Ishikawa (cell line): ENCODE data around the gene CACNA2D4.

Experiments used
- CEBPB ChIP-seq: IDR thresholded peaks from 2 replicates; pipeline ENCODE4 v1.6.1; 2012
- CREB1 ChIP-seq: IDR thresholded peaks from 2 replicates; pipeline ENCODE4 v1.6.1; 2012; ENCODE audit warnings: low read depth
- EGR1 ChIP-seq: IDR thresholded peaks from 2 replicates; pipeline ENCODE4 v1.6.1; 2012
- EP300 ChIP-seq: IDR thresholded peaks from 2 replicates; pipeline ENCODE4 v1.6.1; 2012; ENCODE audit warnings: borderline replicate concordance
- FOXM1 ChIP-seq: IDR thresholded peaks from 2 replicates; pipeline ENCODE4 v1.6.1; 2012; ENCODE audit warnings: low read depth, borderline replicate concordance
- NFIC ChIP-seq: IDR thresholded peaks from 2 replicates; pipeline ENCODE4 v1.6.1; 2012
- RAD21 ChIP-seq: IDR thresholded peaks from 2 replicates; pipeline ENCODE4 v1.6.1; 2012; ENCODE audit warnings: low read depth
- TAF1 ChIP-seq: IDR thresholded peaks from 2 replicates; pipeline ENCODE4 v1.6.1; 2012; ENCODE audit warnings: low read depth, mild to moderate bottlenecking
- TCF12 ChIP-seq: IDR thresholded peaks from 2 replicates; pipeline ENCODE4 v1.6.1; 2012; ENCODE audit warnings: low read depth
- TEAD4 ChIP-seq: IDR thresholded peaks from 2 replicates; pipeline ENCODE4 v1.6.1; 2012
- YY1 ChIP-seq: IDR thresholded peaks from 2 replicates; pipeline ENCODE4 v1.6.1; 2012; ENCODE audit warnings: low read depth
- ZBTB7A ChIP-seq: IDR thresholded peaks from 2 replicates; pipeline ENCODE4 v1.6.1; 2012; ENCODE audit warnings: low read depth
- TF ChIP-seq, protein P1 (sequence below): IDR thresholded peaks from 2 replicates; pipeline ENCODE4 v1.6.1; 2012; ENCODE audit warnings: low read depth, mild to moderate bottlenecking
- TF ChIP-seq, protein P2 (sequence below): IDR thresholded peaks from 2 replicates; pipeline ENCODE4 v1.6.1; 2012
- TF ChIP-seq, protein P3 (sequence below): IDR thresholded peaks from 2 replicates; pipeline ENCODE4 v1.6.1; 2012

Gene CACNA2D4

DNA sequence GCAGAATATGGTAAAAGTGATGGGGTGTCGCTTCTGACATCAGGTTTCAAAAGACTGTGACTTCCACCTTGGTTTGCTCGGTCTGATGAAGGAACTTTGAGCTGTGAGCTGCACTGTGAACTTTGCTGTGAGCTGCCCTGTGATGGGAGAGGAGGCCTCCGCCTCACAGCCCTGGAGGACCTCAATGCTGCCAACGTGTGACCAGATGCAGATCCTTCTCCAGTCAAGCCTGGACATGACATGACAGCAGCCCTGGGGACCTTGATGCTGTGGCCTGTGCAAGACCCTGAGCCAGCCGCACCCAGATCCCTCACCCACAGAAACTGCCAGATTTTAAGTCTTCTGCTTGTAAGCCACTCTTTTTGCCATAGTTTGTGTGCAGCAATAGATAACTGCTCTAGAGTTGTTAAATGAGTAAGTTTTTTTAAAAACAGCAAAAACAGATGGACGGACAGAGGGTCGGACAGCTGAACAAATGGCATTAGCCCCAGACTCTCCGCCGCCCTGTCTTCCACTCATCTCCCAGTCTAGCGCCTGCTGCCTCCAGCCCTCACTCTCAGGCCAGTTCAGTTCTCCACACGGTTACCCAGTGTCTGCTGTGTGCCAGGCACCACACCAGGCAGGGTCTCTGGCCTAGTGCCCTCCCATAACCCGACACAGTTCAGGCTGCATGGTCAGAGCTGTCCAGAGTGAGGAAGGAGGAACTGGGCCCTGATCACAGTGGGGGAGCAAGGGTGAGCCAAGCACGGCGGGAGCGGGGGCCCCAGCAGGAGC, 111.2 kb downstream of the CACNA2D4 start:
- TF ChIP-seq RAD21 (no peak), TCF12 (no peak), CEBPB (no peak), EGR1 (no peak), ZBTB7A (no peak)

DNA sequence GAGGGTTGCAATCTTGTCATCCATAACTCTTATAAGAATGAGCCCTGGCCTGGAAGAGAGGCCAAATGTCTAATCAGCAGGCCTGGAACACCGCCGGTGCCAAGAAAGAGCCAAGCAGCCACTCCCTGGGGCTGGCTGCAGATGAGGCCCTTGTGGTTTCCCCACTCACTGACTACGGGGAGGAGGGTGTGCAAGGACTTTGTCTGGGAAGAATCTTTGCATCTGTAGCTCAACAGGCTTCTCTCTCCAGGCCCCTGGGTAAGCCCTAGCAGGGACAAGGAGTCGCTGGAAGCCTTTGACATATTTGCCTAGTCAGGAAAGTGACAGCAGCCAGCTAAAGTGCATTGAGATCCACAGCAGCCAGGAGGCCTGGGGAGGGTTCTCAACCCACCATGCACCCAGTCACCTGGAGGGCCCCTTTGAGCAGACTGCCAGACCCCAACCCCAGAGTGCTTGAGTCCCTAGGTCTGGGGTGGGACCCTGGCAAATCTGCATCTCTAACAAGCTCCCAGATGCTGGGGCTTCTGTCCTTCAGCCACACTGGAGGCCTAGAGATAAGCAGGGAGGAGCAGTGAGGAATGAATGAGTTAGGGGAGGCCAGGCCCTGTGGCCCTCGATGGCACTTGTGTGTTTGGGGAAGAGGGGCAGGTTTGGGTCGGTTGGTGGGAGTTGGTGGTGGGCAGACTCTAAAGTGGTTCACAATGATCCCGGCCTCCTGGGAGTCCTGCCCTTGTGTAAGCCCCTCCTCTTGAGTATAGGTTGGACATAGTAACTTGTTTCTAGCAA, 112.0 kb downstream of the CACNA2D4 start:
- TF ChIP-seq TCF12 (no peak), TEAD4 (no peak), RAD21 (no peak), ZBTB7A (no peak), FOXM1 (no peak), CEBPB (no peak), EP300 (no peak), TAF1 (no peak), YY1 (no peak), CREB1 (no peak)
- TF ChIP-seq, protein P1, sequence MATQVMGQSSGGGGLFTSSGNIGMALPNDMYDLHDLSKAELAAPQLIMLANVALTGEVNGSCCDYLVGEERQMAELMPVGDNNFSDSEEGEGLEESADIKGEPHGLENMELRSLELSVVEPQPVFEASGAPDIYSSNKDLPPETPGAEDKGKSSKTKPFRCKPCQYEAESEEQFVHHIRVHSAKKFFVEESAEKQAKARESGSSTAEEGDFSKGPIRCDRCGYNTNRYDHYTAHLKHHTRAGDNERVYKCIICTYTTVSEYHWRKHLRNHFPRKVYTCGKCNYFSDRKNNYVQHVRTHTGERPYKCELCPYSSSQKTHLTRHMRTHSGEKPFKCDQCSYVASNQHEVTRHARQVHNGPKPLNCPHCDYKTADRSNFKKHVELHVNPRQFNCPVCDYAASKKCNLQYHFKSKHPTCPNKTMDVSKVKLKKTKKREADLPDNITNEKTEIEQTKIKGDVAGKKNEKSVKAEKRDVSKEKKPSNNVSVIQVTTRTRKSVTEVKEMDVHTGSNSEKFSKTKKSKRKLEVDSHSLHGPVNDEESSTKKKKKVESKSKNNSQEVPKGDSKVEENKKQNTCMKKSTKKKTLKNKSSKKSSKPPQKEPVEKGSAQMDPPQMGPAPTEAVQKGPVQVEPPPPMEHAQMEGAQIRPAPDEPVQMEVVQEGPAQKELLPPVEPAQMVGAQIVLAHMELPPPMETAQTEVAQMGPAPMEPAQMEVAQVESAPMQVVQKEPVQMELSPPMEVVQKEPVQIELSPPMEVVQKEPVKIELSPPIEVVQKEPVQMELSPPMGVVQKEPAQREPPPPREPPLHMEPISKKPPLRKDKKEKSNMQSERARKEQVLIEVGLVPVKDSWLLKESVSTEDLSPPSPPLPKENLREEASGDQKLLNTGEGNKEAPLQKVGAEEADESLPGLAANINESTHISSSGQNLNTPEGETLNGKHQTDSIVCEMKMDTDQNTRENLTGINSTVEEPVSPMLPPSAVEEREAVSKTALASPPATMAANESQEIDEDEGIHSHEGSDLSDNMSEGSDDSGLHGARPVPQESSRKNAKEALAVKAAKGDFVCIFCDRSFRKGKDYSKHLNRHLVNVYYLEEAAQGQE: no peak
- TF ChIP-seq, protein P2, sequence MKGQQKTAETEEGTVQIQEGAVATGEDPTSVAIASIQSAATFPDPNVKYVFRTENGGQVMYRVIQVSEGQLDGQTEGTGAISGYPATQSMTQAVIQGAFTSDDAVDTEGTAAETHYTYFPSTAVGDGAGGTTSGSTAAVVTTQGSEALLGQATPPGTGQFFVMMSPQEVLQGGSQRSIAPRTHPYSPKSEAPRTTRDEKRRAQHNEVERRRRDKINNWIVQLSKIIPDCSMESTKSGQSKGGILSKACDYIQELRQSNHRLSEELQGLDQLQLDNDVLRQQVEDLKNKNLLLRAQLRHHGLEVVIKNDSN: no peak

DNA sequence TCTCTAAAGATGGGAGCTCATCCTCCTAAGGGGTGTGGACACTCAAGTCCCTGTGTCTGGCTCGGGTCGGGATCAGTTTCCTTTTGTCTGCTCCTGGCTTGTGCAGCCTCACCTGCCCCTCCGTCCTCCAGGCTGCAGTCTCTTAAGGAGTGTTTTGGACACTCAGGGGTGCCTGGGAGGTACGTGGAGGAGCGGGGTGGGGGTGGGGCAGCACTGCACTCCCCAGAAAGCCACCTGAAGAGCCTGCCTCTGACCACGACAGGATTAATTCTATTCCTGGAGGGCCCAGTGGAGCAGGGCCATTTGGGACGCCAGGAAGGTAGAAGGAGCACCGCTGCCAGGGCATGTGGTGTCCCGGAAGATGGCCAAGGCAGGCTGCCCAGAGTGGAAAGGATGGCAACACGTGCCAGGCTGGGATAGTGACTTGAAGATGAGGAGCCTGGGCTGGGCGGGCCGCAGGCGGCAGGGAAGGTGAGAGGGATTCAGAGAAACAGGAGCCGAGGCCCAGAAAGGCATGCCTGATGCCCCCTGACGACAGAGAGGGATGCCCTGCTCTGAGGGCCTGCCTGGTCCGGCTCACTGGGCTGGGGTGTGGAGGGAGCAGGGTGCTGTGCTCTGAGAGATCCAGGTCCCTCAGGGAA, 112.9 kb downstream of the CACNA2D4 start:
- no peak for TF ChIP-seq NFIC

DNA sequence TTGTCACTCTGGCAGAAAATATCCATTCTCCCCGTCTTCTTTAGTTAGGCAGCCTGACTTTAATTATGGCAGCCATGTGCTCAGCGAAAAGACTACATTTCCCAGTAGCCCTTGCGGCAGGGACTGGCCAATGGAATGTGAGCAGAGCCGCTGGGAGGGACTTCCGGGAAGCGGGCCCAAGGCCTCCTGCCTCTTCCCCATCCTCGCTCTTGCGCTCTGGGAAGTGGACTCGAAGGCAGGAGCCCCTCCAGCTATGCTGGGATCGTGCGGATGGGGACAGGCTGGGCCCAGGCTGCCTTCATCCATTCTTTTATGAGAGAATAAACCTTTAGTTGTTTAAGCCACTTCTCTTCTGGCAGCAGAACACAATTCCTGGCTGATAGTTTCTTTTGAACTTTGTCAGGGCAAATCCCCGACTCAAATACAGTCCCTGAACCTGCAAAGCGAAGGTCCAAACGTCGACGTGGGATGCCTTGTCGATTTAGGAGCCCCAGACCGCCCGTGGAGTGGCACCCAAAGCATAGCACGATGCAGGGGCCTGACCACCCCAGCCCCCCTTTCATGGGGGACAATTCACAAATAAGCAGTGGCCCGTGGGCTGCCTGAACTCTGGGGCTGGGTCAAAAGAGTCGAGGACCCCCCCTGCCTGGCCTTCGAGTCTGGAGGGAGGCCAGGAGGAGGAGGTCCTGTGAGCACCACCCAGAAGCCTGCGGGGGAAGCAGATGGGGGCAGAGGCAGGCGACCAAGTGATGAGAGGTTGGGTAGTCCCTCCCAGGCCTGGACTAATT, 113.7 kb downstream of the CACNA2D4 start:
- TF ChIP-seq YY1 (peak; percentile 95), EGR1 (no peak), ZBTB7A (no peak)
- TF ChIP-seq, protein P3, sequence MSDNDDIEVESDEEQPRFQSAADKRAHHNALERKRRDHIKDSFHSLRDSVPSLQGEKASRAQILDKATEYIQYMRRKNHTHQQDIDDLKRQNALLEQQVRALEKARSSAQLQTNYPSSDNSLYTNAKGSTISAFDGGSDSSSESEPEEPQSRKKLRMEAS: peak; percentile 96

DNA sequence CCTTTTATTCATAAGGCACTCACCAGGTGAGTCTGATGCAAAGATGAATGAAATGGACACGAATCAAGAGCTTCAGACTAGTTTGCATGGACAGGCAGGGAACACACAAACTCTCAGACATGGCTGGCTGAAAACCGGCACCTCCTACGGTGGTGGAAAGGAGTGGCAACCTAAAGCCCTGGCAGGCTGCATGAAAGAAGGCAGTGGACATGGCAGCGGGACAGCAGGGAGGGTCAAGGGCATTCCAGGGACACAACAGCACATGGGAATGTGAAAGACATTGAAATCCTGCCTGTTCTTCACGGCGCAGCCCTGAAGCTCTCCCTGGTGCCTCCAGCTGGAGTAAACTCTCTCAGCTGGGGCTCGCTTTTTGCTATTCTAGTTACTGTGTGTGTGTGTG, 114.7 kb downstream of the CACNA2D4 start:
- TF ChIP-seq EP300: no peak
- no peak for TF ChIP-seq CREB1
- no peak for TF ChIP-seq ZBTB7A
- no peak for TF ChIP-seq FOXM1
- TF ChIP-seq NFIC: no peak
- no peak for TF ChIP-seq RAD21
- TF ChIP-seq, protein P3: no peak
- no peak for TF ChIP-seq TCF12
- no peak for TF ChIP-seq TAF1
- no peak for TF ChIP-seq CEBPB
- no peak for TF ChIP-seq EGR1
- TF ChIP-seq, protein P2: no peak
- TF ChIP-seq TEAD4: no peak
- TF ChIP-seq YY1: no peak
- TF ChIP-seq, protein P1: no peak
